Measurements from ENCODE around the gene GRIN2A.

GRIN2A gene

DNA sequence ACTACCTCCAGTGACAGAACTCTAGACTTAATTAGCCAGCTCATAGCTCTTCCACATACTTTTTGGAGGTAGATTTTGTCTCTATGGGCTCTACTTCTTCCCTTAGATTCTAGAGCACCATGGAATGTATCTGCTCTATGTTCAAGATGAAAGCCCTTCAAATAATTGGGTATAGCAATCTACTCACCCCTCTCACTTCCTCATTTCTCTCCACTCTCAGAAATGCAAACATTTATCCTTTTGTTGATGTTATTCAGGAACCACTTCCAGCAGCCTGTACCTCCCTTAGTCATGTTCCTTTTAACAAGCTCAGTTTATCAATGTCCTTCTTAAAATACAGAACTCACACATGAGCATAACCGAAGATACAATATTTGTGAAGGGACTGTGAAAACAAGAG, 78.5 kb downstream of the GRIN2A start:
- no peak overlapping the region for H3K27ac ChIP-seq
- TF ChIP-seq ZFX (IDR thresholded peaks at IDR 0.05), result no peak
- TF ChIP-seq, protein P1, sequence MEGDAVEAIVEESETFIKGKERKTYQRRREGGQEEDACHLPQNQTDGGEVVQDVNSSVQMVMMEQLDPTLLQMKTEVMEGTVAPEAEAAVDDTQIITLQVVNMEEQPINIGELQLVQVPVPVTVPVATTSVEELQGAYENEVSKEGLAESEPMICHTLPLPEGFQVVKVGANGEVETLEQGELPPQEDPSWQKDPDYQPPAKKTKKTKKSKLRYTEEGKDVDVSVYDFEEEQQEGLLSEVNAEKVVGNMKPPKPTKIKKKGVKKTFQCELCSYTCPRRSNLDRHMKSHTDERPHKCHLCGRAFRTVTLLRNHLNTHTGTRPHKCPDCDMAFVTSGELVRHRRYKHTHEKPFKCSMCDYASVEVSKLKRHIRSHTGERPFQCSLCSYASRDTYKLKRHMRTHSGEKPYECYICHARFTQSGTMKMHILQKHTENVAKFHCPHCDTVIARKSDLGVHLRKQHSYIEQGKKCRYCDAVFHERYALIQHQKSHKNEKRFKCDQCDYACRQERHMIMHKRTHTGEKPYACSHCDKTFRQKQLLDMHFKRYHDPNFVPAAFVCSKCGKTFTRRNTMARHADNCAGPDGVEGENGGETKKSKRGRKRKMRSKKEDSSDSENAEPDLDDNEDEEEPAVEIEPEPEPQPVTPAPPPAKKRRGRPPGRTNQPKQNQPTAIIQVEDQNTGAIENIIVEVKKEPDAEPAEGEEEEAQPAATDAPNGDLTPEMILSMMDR (conservative IDR thresholded peaks at IDR 0.05), result no peak

DNA sequence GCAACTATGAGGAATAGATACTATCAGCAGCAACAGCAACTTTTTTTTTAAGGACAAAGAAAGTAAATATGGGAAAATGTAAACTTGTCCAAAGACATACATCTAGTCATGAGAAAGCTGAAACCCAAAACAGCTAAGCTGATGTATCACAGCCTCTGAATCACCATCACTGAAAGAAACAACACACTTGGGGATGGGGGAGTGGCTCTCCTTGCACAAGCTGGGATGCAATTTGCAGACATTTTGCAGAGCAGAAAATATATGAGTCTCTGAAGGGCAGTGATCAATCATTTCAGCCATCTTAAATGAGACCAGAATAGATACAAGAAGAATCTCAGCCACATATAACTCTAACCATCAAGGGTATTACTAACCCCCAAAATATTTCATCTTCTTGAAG, 79.1 kb downstream of the GRIN2A start:
- TF ChIP-seq, protein P1 (conservative IDR thresholded peaks at IDR 0.05), result no peak
- no peak for TF ChIP-seq ZFX (IDR thresholded peaks at IDR 0.05)
- no peak overlapping the region for H3K27ac ChIP-seq

DNA sequence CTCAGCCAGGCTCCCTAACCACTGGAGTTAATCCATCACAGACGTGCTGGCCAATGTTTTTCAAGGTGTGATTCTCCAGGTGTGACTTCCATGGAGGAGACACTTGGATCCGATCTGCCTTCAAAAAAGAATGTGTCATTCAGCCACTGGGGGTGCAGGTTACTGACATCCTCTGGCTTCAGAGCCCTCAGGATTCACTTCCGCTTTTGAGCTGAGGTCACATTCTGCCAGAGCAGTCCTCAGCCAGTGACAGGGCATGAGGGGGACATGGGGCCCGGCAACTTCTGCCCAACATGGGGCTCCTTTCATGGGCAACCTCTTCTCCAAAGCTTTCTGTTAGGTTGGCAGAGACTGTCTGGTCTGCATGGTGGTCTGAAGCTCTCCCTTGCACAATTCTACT, 81.4 kb downstream of the GRIN2A start:
- TF ChIP-seq, protein P1 (conservative IDR thresholded peaks at IDR 0.05), result no peak
- no peak for TF ChIP-seq ZFX (IDR thresholded peaks at IDR 0.05)

DNA sequence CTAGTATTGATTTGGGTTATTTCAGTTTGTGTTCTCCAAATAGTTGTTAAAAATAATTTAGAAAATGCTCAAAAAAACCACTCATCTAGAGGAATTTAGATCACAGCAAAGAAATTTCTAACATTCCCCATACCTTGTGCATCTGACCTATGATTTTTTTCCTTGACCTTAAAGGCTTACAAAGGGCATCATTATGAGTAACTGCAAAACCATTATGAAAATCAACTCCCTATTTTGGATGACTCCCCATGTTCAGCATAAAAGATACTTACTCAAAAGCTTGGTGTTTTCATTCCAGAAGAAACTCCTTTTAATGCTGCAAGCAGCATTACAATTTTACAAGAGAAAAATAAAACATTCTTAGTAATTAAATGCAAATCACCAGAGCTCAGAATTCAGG, 83.2 kb downstream of the GRIN2A start:
- TF ChIP-seq ZFX (IDR thresholded peaks at IDR 0.05), result no peak
- TF ChIP-seq, protein P1 (conservative IDR thresholded peaks at IDR 0.05), result no peak
- H3K27ac ChIP-seq, result no peak overlapping the region

More for the DNA sequence above, 81.4 kb downstream of the GRIN2A start:
- no peak overlapping the region for H3K27ac ChIP-seq

DNA sequence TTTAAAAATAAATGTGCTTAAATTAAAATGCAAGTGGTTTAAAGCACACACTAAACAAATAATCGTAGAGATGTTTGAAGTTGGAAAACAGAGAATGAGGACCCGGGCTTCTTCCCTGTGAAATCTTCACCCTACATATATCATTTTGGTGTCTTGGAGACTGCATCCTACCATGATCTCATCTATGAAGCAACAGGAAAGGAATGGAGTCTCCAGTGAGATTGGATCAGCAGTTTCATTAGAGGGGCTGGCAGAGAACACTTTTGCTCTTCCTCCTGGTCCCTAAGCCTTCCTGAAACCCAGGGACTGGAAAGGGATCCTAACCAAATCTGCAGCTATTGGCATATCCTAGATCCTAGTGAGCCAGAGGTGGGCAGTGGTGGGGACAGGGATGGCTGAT, 85.0 kb downstream of the GRIN2A start:
- no peak overlapping the region for H3K27ac ChIP-seq
- TF ChIP-seq ZFX (IDR thresholded peaks at IDR 0.05), result no peak
- TF ChIP-seq, protein P1 (conservative IDR thresholded peaks at IDR 0.05), result no peak

DNA sequence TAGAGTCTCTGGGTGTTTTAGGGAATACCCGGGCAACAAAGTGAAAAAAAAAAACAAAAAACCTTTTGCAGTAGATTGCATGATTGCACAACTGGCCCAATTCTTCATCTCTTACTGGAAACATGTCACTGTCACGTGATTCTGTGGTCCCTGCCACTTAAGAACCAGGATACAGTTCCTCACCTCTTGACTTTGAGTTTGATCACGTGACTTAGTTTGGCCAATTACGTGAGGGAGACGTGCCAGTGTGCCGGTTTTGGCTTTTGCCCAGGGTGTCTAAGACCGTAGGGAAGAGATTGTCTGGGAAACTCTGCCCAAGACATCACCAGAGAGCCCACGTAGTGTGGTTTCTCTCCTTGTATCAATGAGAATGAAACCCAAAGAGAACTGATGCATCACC, 88.7 kb downstream of the GRIN2A start:
- no peak for TF ChIP-seq ZFX (IDR thresholded peaks at IDR 0.05)
- TF ChIP-seq, protein P1 (conservative IDR thresholded peaks at IDR 0.05), result no peak
- no peak overlapping the region for H3K27ac ChIP-seq

DNA sequence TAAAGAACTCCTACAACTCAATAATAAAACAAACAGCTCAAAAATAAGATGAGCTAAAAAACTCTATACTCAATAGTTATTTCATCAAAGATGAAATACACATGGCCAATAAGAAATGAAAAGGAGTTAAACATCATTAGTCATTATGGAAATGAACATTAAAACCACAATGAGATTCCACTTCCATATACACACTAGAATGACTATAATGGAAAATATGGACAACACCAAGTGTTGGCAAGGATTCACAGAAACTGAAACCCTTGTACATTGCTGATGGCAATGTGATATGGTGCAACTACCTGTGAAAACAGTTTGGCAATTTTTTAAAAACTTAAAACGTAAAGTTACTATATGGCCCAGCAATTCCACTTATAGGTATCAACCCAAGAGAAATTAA, 91.4 kb downstream of the GRIN2A start:
- H3K27ac ChIP-seq, result no peak overlapping the region
- TF ChIP-seq ZFX (IDR thresholded peaks at IDR 0.05), result no peak
- TF ChIP-seq, protein P1 (conservative IDR thresholded peaks at IDR 0.05), result no peak

Data from C4-2B (cell line).